K562 (cell line): ENCODE measurements around the gene INTS2. TPM values are rescaled to one million over a fixed set of nuclear protein-coding genes. Genes with fewer than 3 reads are reported as not detected.

ENCODE experiments used
- ATAC-seq: fragments of 200-7000 bp; cut with Tn5 transposase; 3 replicates; pipeline ENCODE4 v1.9.1; 2020; ENCODE audit warnings: moderate library complexity
- BruUV-seq: library from RNA; stranded (reverse); fragments of 400-500 nt; replicated peaks from 2 replicates; lab custom pipeline; 2021; lab: Mats Ljungman, UMichigan
- CTCF ChIA-PET: fragments of 300-600 bp; formaldehyde crosslinking; extraction: SDS; loops from one replicate; lab custom pipeline; 2021; ENCODE audit warnings: low intra/inter-chr PET ratio; lab: Yijun Ruan, JAX
- POLR2A ChIA-PET: fragments of 300-600, 350-650 bp; sonication (Branson Sonifier 250); formaldehyde crosslinking; extraction: SDS; loops from one replicate; lab custom pipeline; 2021; ENCODE audit warnings: antibody characterized with exemption, inconsistent platforms; lab: Yijun Ruan, JAX
- DNase-seq, 4 experiments: peaks; one replicate each; pipeline versions ENCODE4 v3.0.0 to v3.0.0-alpha.2; 2011 to 2018; ENCODE audit warnings: low spot score in 3 of 4, mixed read lengths in 3 of 4; ENCODE audit errors: extremely low read depth in 1 of 4
- FAIRE-seq: peaks from 2 replicates; lab custom pipeline; 2011; peaks lifted over from hg19 to GRCh38; lab: Jason Lieb, UNC
- H2AFZ ChIP-seq: 2 replicates; pipeline ENCODE4 v1.6.0; 2011; ENCODE audit warnings: low read depth, low read length, control low read depth, inconsistent platforms
- H3K27ac ChIP-seq: fragments of 200-600 bp; 3 replicates; pipeline ENCODE4 v1.8.0; 2011; ENCODE audit warnings: low read depth, mild to moderate bottlenecking, control low read depth, inconsistent platforms, low read length, moderate library complexity, mixed read lengths; ENCODE audit errors: extremely low read depth
- H3K27me3 ChIP-seq, 2 experiments: fragments of 300-600 bp in 1 of 2; 2 replicates in 1 of 2; 3 replicates in 1 of 2; pipeline versions ENCODE4 v1.6.0 to v1.8.0; 2011; ENCODE audit warnings: inconsistent platforms in 2 of 2, low read length in 2 of 2, mild to moderate bottlenecking in 1 of 2, mixed read lengths in 1 of 2, moderate library complexity in 1 of 2; ENCODE audit not compliant: control insufficient read depth in 2 of 2, insufficient read depth in 2 of 2
- H3K36me3 ChIP-seq: fragments of 300-600 bp; 3 replicates; pipeline ENCODE4 v1.8.0; 2011; ENCODE audit warnings: mild to moderate bottlenecking, low read length, inconsistent platforms; ENCODE audit not compliant: control insufficient read depth, insufficient read depth
- H3K4me1 ChIP-seq, 2 experiments: fragments of 200-600 bp in 1 of 2; replicated peaks in 1 of 2; 2 replicates in 1 of 2; 3 replicates in 1 of 2; pipeline versions ENCODE4 v1.5.1 to v1.8.0; 2011; ENCODE audit warnings: inconsistent platforms in 2 of 2, low read length in 2 of 2, mild to moderate bottlenecking in 1 of 2, mixed read lengths in 1 of 2, moderate library complexity in 1 of 2; ENCODE audit not compliant: control insufficient read depth in 2 of 2, insufficient read depth in 2 of 2
- H3K4me2 ChIP-seq: 2 replicates; pipeline ENCODE4 v1.6.1; 2011; ENCODE audit warnings: low read length, control low read depth, inconsistent platforms, mixed read lengths; ENCODE audit not compliant: insufficient read depth
- H3K4me3 ChIP-seq: fragments of 200-600 bp; sonication (generic), shearing (Covaris generic); 2 replicates; pipeline ENCODE4 v1.5.1; 2016; ENCODE audit warnings: control low read depth, inconsistent platforms
- H3K79me2 ChIP-seq: fragments of 200-600 bp; 3 replicates; pipeline ENCODE4 v1.8.0; 2011; ENCODE audit warnings: low read length, inconsistent platforms; ENCODE audit not compliant: control insufficient read depth, insufficient read depth
- H3K9ac ChIP-seq, 2 experiments: 2 replicates each; pipeline versions ENCODE4 v1.6.0 to v1.6.1; 2011; ENCODE audit warnings: low read depth in 2 of 2, low read length in 2 of 2, control low read depth in 1 of 2, inconsistent platforms in 1 of 2, mild to moderate bottlenecking in 1 of 2, mixed read lengths in 1 of 2; ENCODE audit not compliant: insufficient read depth in 1 of 2
- H3K9me1 ChIP-seq: one replicate; pipeline ENCODE4 v1.6.0; 2011; ENCODE audit warnings: inconsistent platforms, mild to moderate bottlenecking, low read length, moderate library complexity; ENCODE audit not compliant: control insufficient read depth, insufficient read depth
- H3K9me3 ChIP-seq: replicated peaks from 2 replicates; pipeline ENCODE4 v1.5.1; 2011; ENCODE audit warnings: low read depth, low read length, inconsistent platforms; ENCODE audit not compliant: control insufficient read depth, insufficient read depth
- H4K20me1 ChIP-seq: replicated peaks from 2 replicates; pipeline ENCODE4 v1.6.1; 2011; ENCODE audit warnings: low read length, inconsistent platforms, mixed read lengths; ENCODE audit not compliant: control insufficient read depth, insufficient read depth
- WGBS: fragments of 100-300 bp; shearing (Covaris generic); methylation state at CpG from one replicate; pipeline ENCODE4 v1.1.6; 2016; ENCODE audit warnings: low coverage, mixed read lengths; ENCODE audit not compliant: insufficient coverage; ENCODE audit errors: missing lambda C conversion rate; 5-methylcytosine and 5-hydroxymethylcytosine counted together
- in situ Hi-C: fragments of 300-500 bp; cut with MboI; formaldehyde crosslinking; loops from 4 replicates; pipeline ENCODE4 v1.15.0; 2018; ENCODE audit warnings: inconsistent platforms, mixed read lengths
- intact Hi-C: fragments of 100-400 bp; cut with micrococcal nuclease; formaldehyde crosslinking; loops from 2 replicates; pipeline ENCODE4 v1.14.2; 2022
- polyA plus RNA-seq, 8 experiments: library from polyadenylated mRNA; depleted of rRNA in 4 of 8; stranded (reverse) in 5 of 8; unstranded in 3 of 8; fragments of >200 nt; fragmentation: Nextera tagmentation in 2 of 8; fragmentation: Illumina TruSeq in 1 of 8; extraction: Ambion mirVana in 2 of 8; extraction: Trizol in 1 of 8; gene quantifications; 2 replicates each; pipeline versions ENCODE4 v1.2.1 to v1.2.3, GENCODE V29; 2011 to 2014; ENCODE audit warnings: inconsistent platforms in 1 of 8, missing spikeins in 1 of 8
- total RNA-seq, 7 experiments: library from RNA; depleted of rRNA in 6 of 7; stranded (reverse); fragments of >200 nt in 6 of 7; fragmentation: Illumina TruSeq in 2 of 7; extraction: Trizol in 2 of 7; gene quantifications; 2 replicates each; pipeline versions ENCODE4 v1.2.1 to v1.2.3, GENCODE V29; 2011 to 2021; ENCODE audit warnings: low replicate concordance in 1 of 7
- TF ChIP-seq, protein P1 (sequence below): fragments of 250-450 bp; sonication (Bioruptor Pico); IDR thresholded peaks from 2 replicates; pipeline ENCODE4 v1.8.0; 2021; ENCODE audit warnings: moderate library complexity, mild to moderate bottlenecking, inconsistent platforms
- TF ChIP-seq, protein P2 (sequence below), 3 experiments: fragments of 200-800 bp in 1 of 3; fragments of 250-450 bp in 1 of 3; fragments of 450-650 bp in 1 of 3; sonication (Bioruptor Pico) in 1 of 3; sonication (Bioruptor generic) in 1 of 3; formaldehyde crosslinking in 1 of 3; IDR thresholded peaks; 2 replicates each; pipeline versions ENCODE4 v1.6.1 to v1.8.0; 2016 to 2022; ENCODE audit warnings: mild to moderate bottlenecking in 2 of 3, missing genetic modification characterization in 2 of 3, missing compliant biosample characterization in 1 of 3, moderate library complexity in 1 of 3

The INTS2 gene
- total and polyA plus RNA-seq, 9 of the 15 experiments (the other 6 are each of a cell fraction or from before 2014, with no cell fraction given), result 4.8 to 24.7 (median 12.8) TPM

GRCh38 chr17:61907361-61907760 is 20.4 kb downstream of the INTS2 start:
- no peak overlapping the region for H3K4me3 ChIP-seq
- ATAC-seq (no peak), FAIRE-seq (no peak), DNase-seq (no peak)
- no peaks in the 10 kb centered on the region for H3K27me3 ChIP-seq
- TF ChIP-seq, protein P1, sequence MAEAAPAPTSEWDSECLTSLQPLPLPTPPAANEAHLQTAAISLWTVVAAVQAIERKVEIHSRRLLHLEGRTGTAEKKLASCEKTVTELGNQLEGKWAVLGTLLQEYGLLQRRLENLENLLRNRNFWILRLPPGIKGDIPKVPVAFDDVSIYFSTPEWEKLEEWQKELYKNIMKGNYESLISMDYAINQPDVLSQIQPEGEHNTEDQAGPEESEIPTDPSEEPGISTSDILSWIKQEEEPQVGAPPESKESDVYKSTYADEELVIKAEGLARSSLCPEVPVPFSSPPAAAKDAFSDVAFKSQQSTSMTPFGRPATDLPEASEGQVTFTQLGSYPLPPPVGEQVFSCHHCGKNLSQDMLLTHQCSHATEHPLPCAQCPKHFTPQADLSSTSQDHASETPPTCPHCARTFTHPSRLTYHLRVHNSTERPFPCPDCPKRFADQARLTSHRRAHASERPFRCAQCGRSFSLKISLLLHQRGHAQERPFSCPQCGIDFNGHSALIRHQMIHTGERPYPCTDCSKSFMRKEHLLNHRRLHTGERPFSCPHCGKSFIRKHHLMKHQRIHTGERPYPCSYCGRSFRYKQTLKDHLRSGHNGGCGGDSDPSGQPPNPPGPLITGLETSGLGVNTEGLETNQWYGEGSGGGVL (CRISPR knock-in tag), result no peak
- TF ChIP-seq, protein P2, sequence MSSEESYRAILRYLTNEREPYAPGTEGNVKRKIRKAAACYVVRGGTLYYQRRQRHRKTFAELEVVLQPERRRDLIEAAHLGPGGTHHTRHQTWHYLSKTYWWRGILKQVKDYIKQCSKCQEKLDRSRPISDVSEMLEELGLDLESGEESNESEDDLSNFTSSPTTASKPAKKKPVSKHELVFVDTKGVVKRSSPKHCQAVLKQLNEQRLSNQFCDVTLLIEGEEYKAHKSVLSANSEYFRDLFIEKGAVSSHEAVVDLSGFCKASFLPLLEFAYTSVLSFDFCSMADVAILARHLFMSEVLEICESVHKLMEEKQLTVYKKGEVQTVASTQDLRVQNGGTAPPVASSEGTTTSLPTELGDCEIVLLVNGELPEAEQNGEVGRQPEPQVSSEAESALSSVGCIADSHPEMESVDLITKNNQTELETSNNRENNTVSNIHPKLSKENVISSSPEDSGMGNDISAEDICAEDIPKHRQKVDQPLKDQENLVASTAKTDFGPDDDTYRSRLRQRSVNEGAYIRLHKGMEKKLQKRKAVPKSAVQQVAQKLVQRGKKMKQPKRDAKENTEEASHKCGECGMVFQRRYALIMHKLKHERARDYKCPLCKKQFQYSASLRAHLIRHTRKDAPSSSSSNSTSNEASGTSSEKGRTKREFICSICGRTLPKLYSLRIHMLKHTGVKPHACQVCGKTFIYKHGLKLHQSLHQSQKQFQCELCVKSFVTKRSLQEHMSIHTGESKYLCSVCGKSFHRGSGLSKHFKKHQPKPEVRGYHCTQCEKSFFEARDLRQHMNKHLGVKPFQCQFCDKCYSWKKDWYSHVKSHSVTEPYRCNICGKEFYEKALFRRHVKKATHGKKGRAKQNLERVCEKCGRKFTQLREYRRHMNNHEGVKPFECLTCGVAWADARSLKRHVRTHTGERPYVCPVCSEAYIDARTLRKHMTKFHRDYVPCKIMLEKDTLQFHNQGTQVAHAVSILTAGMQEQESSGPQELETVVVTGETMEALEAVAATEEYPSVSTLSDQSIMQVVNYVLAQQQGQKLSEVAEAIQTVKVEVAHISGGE (CRISPR knock-in tag; IDR thresholded peaks at IDR 0.05), result peak in 1 of 3 experiments; percentile 91; a peak in 2 of 6 replicates
- ChIA-PET CTCF (interaction anchor here (0.6 kb wide), 1 partner anchor 116 kb away, joined by 5 read pairs; no protein-coding TSS in a partner anchor), POLR2A (interaction anchor here (0.7 kb wide), 2 partner anchors 9 to 409 kb away, joined by 3 read pairs; no protein-coding TSS in a partner anchor)
- H2AFZ ChIP-seq, result no peak overlapping the region
- in situ Hi-C loops (no loop called here), intact Hi-C loops (no loop called here)
- 84% methylated on average over 5 of the region's 5 CpGs for WGBS
- H4K20me1 ChIP-seq, result no peaks in the 10 kb centered on the region
- no peaks in the 10 kb centered on the region for H3K9me3 ChIP-seq
- BruUV-seq, result no TSS peak
- H3K79me2 ChIP-seq, result no peaks in the 10 kb centered on the region
- H3K9me1 ChIP-seq, result no peaks in the 10 kb centered on the region
- H3K9ac ChIP-seq, result no peak overlapping the region
- H3K4me1 ChIP-seq, result no peaks in the 10 kb centered on the region
- no peak overlapping the region for H3K27ac ChIP-seq
- peaks cover 72% of the 10 kb centered on the region for H3K36me3 ChIP-seq
- no peak overlapping the region for H3K4me2 ChIP-seq
